OCI-LY1 (cell line): Measurements from ENCODE around the gene CATSPERB.

Experiments used
- H2AFZ ChIP-seq: fragments of 200-600 bp; sonication (generic), shearing (Covaris generic); 2 replicates; pipeline ENCODE4 v1.6.0; 2014; ENCODE audit warnings: antibody characterized with exemption, mild to moderate bottlenecking, low read length
- H3F3A ChIP-seq: fragments of 200-600 bp; sonication (generic), shearing (Covaris generic); 2 replicates; pipeline ENCODE4 v1.6.0; 2014; ENCODE audit warnings: mild to moderate bottlenecking, antibody characterized with exemption, low read length, moderate library complexity; ENCODE audit not compliant: insufficient read depth
- H3K27ac ChIP-seq: fragments of 200-600 bp; sonication (generic); 2 replicates; pipeline ENCODE4 v1.5.1; 2014; ENCODE audit warnings: low read length, mixed run types, mild to moderate bottlenecking, low read depth; ENCODE audit not compliant: poor library complexity, severe bottlenecking
- H3K27me3 ChIP-seq: fragments of 200-600 bp; sonication (generic); 2 replicates; pipeline ENCODE4 v1.6.0; 2014; ENCODE audit warnings: antibody characterized with exemption, mild to moderate bottlenecking, low read length, moderate library complexity; ENCODE audit not compliant: insufficient read depth
- H3K36me3 ChIP-seq: fragments of 200-600 bp; sonication (generic); 2 replicates; pipeline ENCODE4 v1.6.1; 2014; ENCODE audit warnings: mild to moderate bottlenecking, antibody characterized with exemption, low read length, moderate library complexity, mixed read lengths; ENCODE audit not compliant: insufficient read depth
- H3K4me1 ChIP-seq: fragments of 200-600 bp; sonication (generic); 2 replicates; pipeline ENCODE4 v1.5.1; 2014; ENCODE audit warnings: mild to moderate bottlenecking, low read length, moderate library complexity; ENCODE audit not compliant: insufficient read depth, severe bottlenecking
- H3K4me2 ChIP-seq: fragments of 200-600 bp; sonication (generic), shearing (Covaris generic); 2 replicates; pipeline ENCODE4 v1.6.1; 2014; ENCODE audit warnings: low read length
- H3K4me3 ChIP-seq: fragments of 200-600 bp; sonication (generic); 2 replicates; pipeline ENCODE4 v1.5.1; 2014; ENCODE audit warnings: low read length, low read depth, mild to moderate bottlenecking, mixed read lengths; ENCODE audit not compliant: poor library complexity, severe bottlenecking
- H3K79me2 ChIP-seq: fragments of 200-600 bp; shearing (Covaris generic); 2 replicates; pipeline ENCODE4 v1.6.1; 2016; ENCODE audit warnings: mixed run types, low read length, mixed read lengths; ENCODE audit not compliant: insufficient read depth
- H3K9ac ChIP-seq: fragments of 200-600 bp; sonication (generic), shearing (Covaris generic); 2 replicates; pipeline ENCODE4 v1.6.1; 2014; ENCODE audit warnings: mild to moderate bottlenecking, low read length, mixed read lengths
- H3K9me2 ChIP-seq: fragments of 200-600 bp; sonication (generic), shearing (Covaris generic); 2 replicates; pipeline ENCODE4 v1.6.1; 2014; ENCODE audit warnings: low read depth, mild to moderate bottlenecking, low read length, mixed read lengths
- H3K9me3 ChIP-seq: fragments of 200-600 bp; shearing (Covaris generic); 2 replicates; pipeline ENCODE4 v1.6.1; 2014; ENCODE audit warnings: low read length, mixed read lengths
- H4K20me1 ChIP-seq: fragments of 200-600 bp; sonication (generic), shearing (Covaris generic); 2 replicates; pipeline ENCODE4 v1.6.0; 2016; ENCODE audit warnings: mild to moderate bottlenecking, low read length; ENCODE audit not compliant: insufficient read depth
- EZH2 ChIP-seq: fragments of 200-600 bp; sonication (generic), shearing (Covaris generic); IDR thresholded peaks from 2 replicates; pipeline ENCODE4 v1.8.0; 2017; ENCODE audit warnings: borderline replicate concordance, mixed run types, mild to moderate bottlenecking, antibody characterized with exemption, low read length, moderate library complexity, mixed read lengths
- TF ChIP-seq, protein P1 (sequence below): fragments of 200-600 bp; sonication (generic), shearing (Covaris generic); IDR thresholded peaks from 2 replicates; pipeline ENCODE4 v1.5.1; 2017; ENCODE audit warnings: mild to moderate bottlenecking, antibody characterized with exemption, low read length, moderate library complexity, mixed read lengths

CATSPERB gene

DNA sequence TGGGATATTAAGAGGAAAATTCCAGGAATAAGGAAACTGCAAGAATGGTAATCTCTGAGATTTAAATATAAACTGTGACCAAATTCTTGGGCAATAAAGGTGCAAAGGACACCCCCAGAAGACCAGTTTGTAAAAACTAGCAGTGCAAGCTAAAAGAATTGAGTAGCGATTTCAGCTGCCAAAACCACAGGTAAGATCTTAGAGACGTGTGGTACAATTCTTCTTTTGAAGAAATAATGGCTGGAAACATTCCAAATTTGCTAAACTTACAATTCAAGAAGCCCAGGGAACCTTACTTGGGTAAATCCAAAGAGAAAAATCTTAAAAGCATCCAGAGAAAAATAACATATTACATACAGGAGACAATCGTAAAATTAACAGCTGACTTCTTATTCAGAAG lies 12.0 kb downstream of the CATSPERB start:
- Histone ChIP-seq H3K79me2 (no peaks in the 10 kb centered on the region), H3K4me3 (no peak overlapping the region), H3K36me3 (no peaks in the 10 kb centered on the region), H3K4me1 (no peaks in the 10 kb centered on the region), H3K27ac (no peak overlapping the region), H2AFZ (no peak overlapping the region), H3K9me3 (no peaks in the 10 kb centered on the region), H3K27me3 (no peaks in the 10 kb centered on the region), H4K20me1 (no peaks in the 10 kb centered on the region), H3K9ac (no peak overlapping the region), H3F3A (no peaks in the 10 kb centered on the region), H3K9me2 (no peaks in the 10 kb centered on the region), H3K4me2 (no peak overlapping the region)
- no peak for TF ChIP-seq EZH2

DNA sequence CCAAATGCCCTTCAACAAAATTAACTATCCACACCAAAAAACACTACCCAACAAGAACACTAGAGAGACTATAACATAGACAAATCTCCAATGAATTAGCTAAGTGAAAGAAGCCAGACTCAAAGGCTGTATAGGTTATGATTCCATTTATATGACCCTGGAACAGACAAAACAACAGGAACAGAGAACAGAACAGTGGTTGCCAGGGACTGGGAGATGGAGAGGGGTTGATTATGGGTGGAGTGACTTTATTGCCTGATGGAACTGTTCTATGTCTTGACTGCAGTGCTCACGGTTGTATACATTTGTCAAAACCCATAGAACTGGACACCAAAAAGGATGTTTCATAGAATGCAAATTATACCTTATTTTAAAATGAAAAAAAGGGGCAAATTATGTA lies 14.9 kb downstream of the CATSPERB start:
- Histone ChIP-seq H3K27ac (no peak overlapping the region), H3K4me3 (no peak overlapping the region), H3K9me2 (no peaks in the 10 kb centered on the region), H4K20me1 (no peaks in the 10 kb centered on the region), H3K27me3 (no peaks in the 10 kb centered on the region), H3F3A (no peaks in the 10 kb centered on the region), H3K9me3 (no peaks in the 10 kb centered on the region), H3K79me2 (no peaks in the 10 kb centered on the region), H2AFZ (no peak overlapping the region), H3K4me2 (no peak overlapping the region), H3K4me1 (no peaks in the 10 kb centered on the region), H3K36me3 (no peaks in the 10 kb centered on the region), H3K9ac (no peak overlapping the region)
- TF ChIP-seq, protein P1, sequence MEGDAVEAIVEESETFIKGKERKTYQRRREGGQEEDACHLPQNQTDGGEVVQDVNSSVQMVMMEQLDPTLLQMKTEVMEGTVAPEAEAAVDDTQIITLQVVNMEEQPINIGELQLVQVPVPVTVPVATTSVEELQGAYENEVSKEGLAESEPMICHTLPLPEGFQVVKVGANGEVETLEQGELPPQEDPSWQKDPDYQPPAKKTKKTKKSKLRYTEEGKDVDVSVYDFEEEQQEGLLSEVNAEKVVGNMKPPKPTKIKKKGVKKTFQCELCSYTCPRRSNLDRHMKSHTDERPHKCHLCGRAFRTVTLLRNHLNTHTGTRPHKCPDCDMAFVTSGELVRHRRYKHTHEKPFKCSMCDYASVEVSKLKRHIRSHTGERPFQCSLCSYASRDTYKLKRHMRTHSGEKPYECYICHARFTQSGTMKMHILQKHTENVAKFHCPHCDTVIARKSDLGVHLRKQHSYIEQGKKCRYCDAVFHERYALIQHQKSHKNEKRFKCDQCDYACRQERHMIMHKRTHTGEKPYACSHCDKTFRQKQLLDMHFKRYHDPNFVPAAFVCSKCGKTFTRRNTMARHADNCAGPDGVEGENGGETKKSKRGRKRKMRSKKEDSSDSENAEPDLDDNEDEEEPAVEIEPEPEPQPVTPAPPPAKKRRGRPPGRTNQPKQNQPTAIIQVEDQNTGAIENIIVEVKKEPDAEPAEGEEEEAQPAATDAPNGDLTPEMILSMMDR, result no peak
- TF ChIP-seq EZH2, result no peak

DNA sequence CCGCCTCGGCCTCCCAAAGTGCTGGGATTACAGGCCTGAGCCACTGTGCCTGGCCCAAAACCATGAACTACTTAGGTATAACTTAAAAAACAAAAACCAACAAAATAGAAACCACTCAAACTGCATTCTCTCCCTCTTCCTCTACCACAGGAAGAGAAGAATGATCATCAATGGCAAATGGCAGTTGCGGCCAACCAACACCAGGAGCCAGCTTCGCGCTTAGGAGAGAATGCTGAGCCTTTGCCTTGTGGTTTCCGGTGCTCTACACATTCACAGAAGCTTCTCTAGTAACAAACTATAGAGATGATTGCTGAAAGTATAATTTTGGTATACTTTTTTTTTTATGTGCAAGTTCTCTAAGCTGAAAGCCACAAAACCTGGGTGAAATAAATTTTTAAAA lies 17.1 kb downstream of the CATSPERB start:
- Histone ChIP-seq H3K36me3 (no peaks in the 10 kb centered on the region), H3K27ac (no peak overlapping the region), H3K9ac (no peak overlapping the region), H3K27me3 (no peaks in the 10 kb centered on the region), H3K4me1 (no peaks in the 10 kb centered on the region), H2AFZ (no peak overlapping the region), H3K9me3 (no peaks in the 10 kb centered on the region), H3K9me2 (no peaks in the 10 kb centered on the region), H3K79me2 (no peaks in the 10 kb centered on the region), H3K4me3 (no peak overlapping the region), H4K20me1 (no peaks in the 10 kb centered on the region), H3F3A (no peaks in the 10 kb centered on the region), H3K4me2 (no peak overlapping the region)
- TF ChIP-seq, protein P1, result peak; percentile 15; the same call in 1 of the 2 replicates
- TF ChIP-seq EZH2, result no peak

DNA sequence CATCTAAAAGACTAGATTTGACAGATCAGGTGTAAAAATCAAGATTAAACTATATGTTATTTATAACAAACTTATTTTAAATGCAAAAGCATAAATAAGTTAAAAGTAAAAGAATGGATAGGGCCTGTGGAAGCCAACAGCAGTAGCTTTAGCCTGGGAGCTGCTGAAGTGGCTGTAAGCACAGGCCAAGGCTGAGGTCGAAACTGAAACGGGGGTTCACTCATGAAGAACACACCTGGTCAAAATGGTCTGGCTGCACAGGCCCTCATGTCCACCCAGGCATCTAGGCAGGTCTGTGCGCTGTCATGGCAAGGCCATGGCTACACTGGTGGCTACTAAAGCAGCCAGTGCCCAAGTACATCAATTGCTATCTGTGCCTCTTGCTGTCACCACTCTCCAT lies 23.1 kb downstream of the CATSPERB start:
- TF ChIP-seq, protein P1, result no peak
- TF ChIP-seq EZH2, result no peak
- no peaks in the 10 kb centered on the region for H3K9me2 ChIP-seq
- H2AFZ ChIP-seq, result no peak overlapping the region
- no peak overlapping the region for H3K4me3 ChIP-seq
- H3K79me2 ChIP-seq, result no peaks in the 10 kb centered on the region
- no peak overlapping the region for H3K4me2 ChIP-seq
- no peaks in the 10 kb centered on the region for H3F3A ChIP-seq
- H3K9ac ChIP-seq, result no peak overlapping the region
- H3K27ac ChIP-seq, result no peak overlapping the region
- no peaks in the 10 kb centered on the region for H4K20me1 ChIP-seq
- H3K27me3 ChIP-seq, result no peaks in the 10 kb centered on the region
- H3K4me1 ChIP-seq, result no peaks in the 10 kb centered on the region
- H3K36me3 ChIP-seq, result no peaks in the 10 kb centered on the region
- peaks cover 9% of the 10 kb centered on the region for H3K9me3 ChIP-seq
